H9 (cell line): Measurements from ENCODE around the gene NCF2. TPM values are rescaled to one million over a fixed set of nuclear protein-coding genes. Genes with fewer than 3 reads are reported as not detected.

Experiments
- DNase-seq: peaks from one replicate; pipeline ENCODE4 v3.0.0-alpha.2; 2017
- H2AFZ ChIP-seq: one replicate; pipeline ENCODE4 v1.6.1; 2013; ENCODE audit warnings: mild to moderate bottlenecking, low read length, control low read depth, moderate library complexity
- H2AK5ac ChIP-seq: 2 replicates; pipeline ENCODE4 v1.6.1; 2013; ENCODE audit warnings: low read length, control low read depth, mixed read lengths; ENCODE audit not compliant: insufficient read length
- H2BK120ac ChIP-seq: one replicate; pipeline ENCODE4 v1.6.1; 2013; ENCODE audit warnings: low read depth, mild to moderate bottlenecking, low read length, control low read depth, inconsistent platforms; ENCODE audit not compliant: poor library complexity, severe bottlenecking
- H2BK12ac ChIP-seq: 2 replicates; pipeline ENCODE4 v1.6.1; 2013; ENCODE audit warnings: low read length, control low read depth, mixed read lengths, low read depth; ENCODE audit not compliant: insufficient read length
- H2BK15ac ChIP-seq: 2 replicates; pipeline ENCODE4 v1.6.1; 2013; ENCODE audit warnings: low read depth, low read length, control low read depth
- H2BK20ac ChIP-seq: one replicate; pipeline ENCODE4 v1.6.1; 2013; ENCODE audit warnings: low read depth, mild to moderate bottlenecking, low read length, control low read depth, inconsistent platforms; ENCODE audit not compliant: poor library complexity, severe bottlenecking
- H2BK5ac ChIP-seq: 2 replicates; pipeline ENCODE4 v1.6.1; 2013; ENCODE audit warnings: low read length, control low read depth, mixed read lengths; ENCODE audit not compliant: insufficient read length
- H3K14ac ChIP-seq: 2 replicates; pipeline ENCODE4 v1.6.1; 2013; ENCODE audit warnings: low read length, control low read depth; ENCODE audit not compliant: insufficient read depth
- H3K18ac ChIP-seq: 2 replicates; pipeline ENCODE4 v1.6.1; 2013; ENCODE audit warnings: low read depth, mild to moderate bottlenecking, mixed read lengths, low read length, control low read depth; ENCODE audit not compliant: insufficient read length
- H3K23ac ChIP-seq: 2 replicates; pipeline ENCODE4 v1.6.1; 2013; ENCODE audit warnings: low read length, control low read depth, mixed read lengths, low read depth; ENCODE audit not compliant: insufficient read length
- H3K23me2 ChIP-seq: 2 replicates; pipeline ENCODE4 v1.6.1; 2013; ENCODE audit warnings: low read depth, mild to moderate bottlenecking, mixed read lengths, low read length, control low read depth; ENCODE audit not compliant: insufficient read length, poor library complexity, severe bottlenecking
- H3K27ac ChIP-seq: 2 replicates; pipeline ENCODE4 v1.5.1; 2013; ENCODE audit warnings: low read length, control low read depth, mixed read lengths, low read depth; ENCODE audit not compliant: insufficient read length
- H3K27me3 ChIP-seq: 2 replicates; pipeline ENCODE4 v1.6.1; 2013; ENCODE audit warnings: low read length, control low read depth, inconsistent platforms; ENCODE audit not compliant: insufficient read depth
- H3K4ac ChIP-seq: 2 replicates; pipeline ENCODE4 v1.6.1; 2013; ENCODE audit warnings: low read depth, mild to moderate bottlenecking, control low read depth, inconsistent platforms, low read length, moderate library complexity
- H3K4me1 ChIP-seq: 2 replicates; pipeline ENCODE4 v1.6.1; 2013; ENCODE audit warnings: low read length, control low read depth, inconsistent platforms; ENCODE audit not compliant: insufficient read depth
- H3K4me2 ChIP-seq: 2 replicates; pipeline ENCODE4 v1.6.1; 2013; ENCODE audit warnings: low read length, control low read depth, mixed read lengths; ENCODE audit not compliant: insufficient read length, insufficient read depth
- H3K56ac ChIP-seq: 2 replicates; pipeline ENCODE4 v1.6.1; 2013; ENCODE audit warnings: low read depth, mild to moderate bottlenecking, mixed read lengths, low read length, control low read depth; ENCODE audit not compliant: insufficient read length
- H3K79me1 ChIP-seq: 2 replicates; pipeline ENCODE4 v1.6.1; 2013; ENCODE audit warnings: low read depth, mild to moderate bottlenecking, moderate library complexity, low read length, control low read depth, inconsistent platforms; ENCODE audit not compliant: insufficient read depth, poor library complexity, severe bottlenecking
- H3K79me2 ChIP-seq: 2 replicates; pipeline ENCODE4 v1.6.1; 2013; ENCODE audit warnings: low read length, control low read depth, inconsistent platforms; ENCODE audit not compliant: insufficient read depth
- H3K9ac ChIP-seq: 2 replicates; pipeline ENCODE4 v1.6.1; 2013; ENCODE audit warnings: low read length, control low read depth, mixed read lengths; ENCODE audit not compliant: insufficient read length; ENCODE audit errors: extremely low read depth
- H3K9me3 ChIP-seq: one replicate; pipeline ENCODE4 v1.6.1; 2013; ENCODE audit warnings: low read depth, low read length, inconsistent platforms; ENCODE audit not compliant: control insufficient read depth
- H3T11ph ChIP-seq: one replicate; pipeline ENCODE4 v1.6.1; 2013; ENCODE audit warnings: mild to moderate bottlenecking, low read length, control low read depth, inconsistent platforms
- H4K20me1 ChIP-seq: one replicate; pipeline ENCODE4 v1.6.1; 2013; ENCODE audit not compliant: control insufficient read depth, insufficient read length, insufficient read depth
- H4K5ac ChIP-seq: 2 replicates; pipeline ENCODE4 v1.6.1; 2013; ENCODE audit warnings: low read depth, mild to moderate bottlenecking, mixed read lengths, low read length, control low read depth; ENCODE audit not compliant: insufficient read length
- H4K8ac ChIP-seq: replicated peaks from 2 replicates; pipeline ENCODE4 v1.6.1; 2013; ENCODE audit warnings: low read length, control low read depth, mixed read lengths, low read depth; ENCODE audit not compliant: insufficient read length
- H4K91ac ChIP-seq: 2 replicates; pipeline ENCODE4 v1.6.1; 2013; ENCODE audit warnings: low read depth, mild to moderate bottlenecking, moderate library complexity, mixed read lengths, low read length, control low read depth; ENCODE audit not compliant: insufficient read length
- H3K27ac Mint-ChIP-seq, 3 experiments: 2 replicates in 2 of 3; 3 replicates in 1 of 3; pipeline ENCODE4 v1.8.0; 2020 to 2021; ENCODE audit warnings: mixed read lengths in 3 of 3, mild to moderate bottlenecking in 1 of 3, moderate library complexity in 1 of 3
- H3K27me3 Mint-ChIP-seq: 2 replicates; pipeline ENCODE4 v1.8.0; 2021; ENCODE audit warnings: low read depth, mild to moderate bottlenecking, moderate library complexity, mixed read lengths
- H3K36me3 Mint-ChIP-seq, 3 experiments: 2 replicates in 2 of 3; 3 replicates in 1 of 3; pipeline ENCODE4 v1.8.0; 2020 to 2021; ENCODE audit warnings: low read depth in 3 of 3, mixed read lengths in 3 of 3; ENCODE audit not compliant: insufficient read depth in 1 of 3
- H3K4me1 Mint-ChIP-seq, 2 experiments: 2 replicates each; pipeline ENCODE4 v1.8.0; 2020; ENCODE audit warnings: mixed read lengths in 2 of 2
- H3K4me3 Mint-ChIP-seq, 2 experiments: 2 replicates in 1 of 2; 3 replicates in 1 of 2; pipeline ENCODE4 v1.8.0; 2020 to 2021; ENCODE audit warnings: mild to moderate bottlenecking in 2 of 2, mixed read lengths in 2 of 2, moderate library complexity in 1 of 2
- H3K9me3 Mint-ChIP-seq, 2 experiments: 2 replicates in 1 of 2; 3 replicates in 1 of 2; pipeline ENCODE4 v1.8.0; 2020; ENCODE audit warnings: mild to moderate bottlenecking in 2 of 2, mixed read lengths in 2 of 2, moderate library complexity in 1 of 2
- WGBS: extraction: QIAGEN DNeasy Blood & Tissue Kit; methylation state at CpG from one replicate; pipeline ENCODE4 v1.1.7; 2013; ENCODE audit warnings: missing lambda C conversion rate, low lambda C conversion rate, mixed read lengths; ENCODE audit not compliant: insufficient read length; ENCODE audit errors: extremely low coverage; 5-methylcytosine and 5-hydroxymethylcytosine counted together
- total RNA-seq: library from RNA; stranded (reverse); gene quantifications from 2 replicates; pipeline ENCODE4 v1.2.1, GENCODE V29; 2021
- TF ChIP-seq, protein P1 (sequence below): fragments of 200-600 bp; sonication (generic); conservative IDR thresholded peaks from 3 replicates; pipeline ENCODE4 v1.8.0; 2021; ENCODE audit warnings: antibody characterized with exemption, mild to moderate bottlenecking

Gene NCF2
- total RNA-seq, 1 experiment from 2014 or later, result not detected

DNA sequence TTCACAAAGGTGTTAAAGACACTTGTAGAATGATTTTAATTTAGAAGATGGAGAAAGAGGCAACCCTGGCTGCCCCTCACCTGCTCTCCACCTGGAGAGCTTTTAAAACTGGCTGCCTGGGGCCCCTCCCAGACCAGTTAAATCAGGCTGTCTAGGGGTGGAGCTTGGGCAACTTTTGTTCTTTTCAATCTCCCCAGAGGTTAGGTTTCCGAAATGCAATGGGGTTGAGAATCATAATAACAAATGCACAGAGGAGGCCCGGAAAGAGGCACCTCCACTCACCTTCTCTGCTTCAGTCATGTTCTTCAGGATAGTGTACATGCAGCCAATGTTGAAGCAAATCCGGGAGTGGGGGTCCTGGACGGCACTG lies 400 bp downstream of the NCF2 start:
- H4K8ac ChIP-seq, result no peak overlapping the region
- H4K20me1 ChIP-seq, result no peaks in the 10 kb centered on the region
- H2AK5ac ChIP-seq, result no peak overlapping the region
- DNase-seq, result no peak
- H3K9me3 ChIP-seq, result no peaks in the 10 kb centered on the region
- H2AFZ ChIP-seq, result no peak overlapping the region
- Mint-ChIP-seq H3K27me3 (no peaks in the 10 kb centered on the region), H3K4me1 (peaks cover 36 to 39% of the 10 kb centered on the region in 2 experiments), H3K4me3 (no peak overlapping the region), H3K36me3 (no peaks in the 10 kb centered on the region), H3K9me3 (no peaks in the 10 kb centered on the region), H3K27ac (no peak overlapping the region)
- H4K5ac ChIP-seq, result no peak overlapping the region
- H4K91ac ChIP-seq, result no peak overlapping the region
- no peak overlapping the region for H2BK12ac ChIP-seq
- H3K14ac ChIP-seq, result no peak overlapping the region
- H3K27me3 ChIP-seq, result no peaks in the 10 kb centered on the region
- H3K18ac ChIP-seq, result no peak overlapping the region
- peaks cover 4% of the 10 kb centered on the region; the same call in 1 of the 2 replicates for H3K4me1 ChIP-seq
- no peak overlapping the region for H3K23ac ChIP-seq
- TF ChIP-seq, protein P1, sequence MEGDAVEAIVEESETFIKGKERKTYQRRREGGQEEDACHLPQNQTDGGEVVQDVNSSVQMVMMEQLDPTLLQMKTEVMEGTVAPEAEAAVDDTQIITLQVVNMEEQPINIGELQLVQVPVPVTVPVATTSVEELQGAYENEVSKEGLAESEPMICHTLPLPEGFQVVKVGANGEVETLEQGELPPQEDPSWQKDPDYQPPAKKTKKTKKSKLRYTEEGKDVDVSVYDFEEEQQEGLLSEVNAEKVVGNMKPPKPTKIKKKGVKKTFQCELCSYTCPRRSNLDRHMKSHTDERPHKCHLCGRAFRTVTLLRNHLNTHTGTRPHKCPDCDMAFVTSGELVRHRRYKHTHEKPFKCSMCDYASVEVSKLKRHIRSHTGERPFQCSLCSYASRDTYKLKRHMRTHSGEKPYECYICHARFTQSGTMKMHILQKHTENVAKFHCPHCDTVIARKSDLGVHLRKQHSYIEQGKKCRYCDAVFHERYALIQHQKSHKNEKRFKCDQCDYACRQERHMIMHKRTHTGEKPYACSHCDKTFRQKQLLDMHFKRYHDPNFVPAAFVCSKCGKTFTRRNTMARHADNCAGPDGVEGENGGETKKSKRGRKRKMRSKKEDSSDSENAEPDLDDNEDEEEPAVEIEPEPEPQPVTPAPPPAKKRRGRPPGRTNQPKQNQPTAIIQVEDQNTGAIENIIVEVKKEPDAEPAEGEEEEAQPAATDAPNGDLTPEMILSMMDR, result no peak
- no peak overlapping the region for H3K4ac ChIP-seq
- no peak overlapping the region for H3K9ac ChIP-seq
- no peak overlapping the region for H2BK15ac ChIP-seq
- H2BK120ac ChIP-seq, result no peak overlapping the region
- no peak overlapping the region for H3K27ac ChIP-seq
- H2BK20ac ChIP-seq, result no peak overlapping the region
- no peaks in the 10 kb centered on the region for H3K23me2 ChIP-seq
- no peak overlapping the region for H3T11ph ChIP-seq
- H3K56ac ChIP-seq, result no peak overlapping the region
- H3K79me2 ChIP-seq, result no peaks in the 10 kb centered on the region
- no CpG with 5 or more reads among the region's 4 CpGs for WGBS
- no peak overlapping the region for H3K4me2 ChIP-seq
- no peaks in the 10 kb centered on the region for H3K79me1 ChIP-seq
- H2BK5ac ChIP-seq, result no peak overlapping the region
